ENCODE measurements around the gene TNFAIP8.
"Not testable (repeated sequence)": the region's sequence is repeated elsewhere in the genome, so short reads cannot be mapped to it uniquely, and the experiment has no call there.

Gene TNFAIP8

GRCh38 chr5:119432674-119433237 is 76.9 kb downstream of the TNFAIP8 start:
- not testable (repeated sequence) for DNase-seq

- DNase-seq = no peak
These were observed 79.8 kb downstream of the TNFAIP8 start for GRCh38 chr5:119435436-119436132.

GRCh38 chr5:119437785-119438586 is 82.2 kb downstream of the TNFAIP8 start:
- not testable (repeated sequence) for DNase-seq

- not testable (repeated sequence) for DNase-seq
These were observed 82.7 kb downstream of the TNFAIP8 start for GRCh38 chr5:119438587-119438917.

- DNase-seq = no peak
These were observed 83.4 kb downstream of the TNFAIP8 start for GRCh38 chr5:119439140-119439631.

- DNase-seq = not testable (repeated sequence)
These were observed 83.8 kb downstream of the TNFAIP8 start for GRCh38 chr5:119439632-119440031.

- DNase-seq = not testable (repeated sequence)
These were observed 88.8 kb downstream of the TNFAIP8 start for GRCh38 chr5:119444643-119445042.

GRCh38 chr5:119445544-119445943 is 89.7 kb downstream of the TNFAIP8 start:
- no peak for DNase-seq
